HK-2 (cell line): ENCODE measurements around the gene MRPL22.
"Not testable (repeated sequence)": the region's sequence is repeated elsewhere in the genome, so short reads cannot be mapped to it uniquely, and the experiment has no call there.

Experiments
- DNase-seq: peaks from one replicate; pipeline ENCODE4 v3.0.0-alpha.2; 2018; ENCODE audit not compliant: unreplicated experiment

Gene MRPL22

GRCh38 chr5:154940375-154940771 is 500 bp upstream of the MRPL22 start:
- no peak for DNase-seq

GRCh38 chr5:154943527-154943926 is 2.7 kb downstream of the MRPL22 start:
- no peak for DNase-seq

DNA sequence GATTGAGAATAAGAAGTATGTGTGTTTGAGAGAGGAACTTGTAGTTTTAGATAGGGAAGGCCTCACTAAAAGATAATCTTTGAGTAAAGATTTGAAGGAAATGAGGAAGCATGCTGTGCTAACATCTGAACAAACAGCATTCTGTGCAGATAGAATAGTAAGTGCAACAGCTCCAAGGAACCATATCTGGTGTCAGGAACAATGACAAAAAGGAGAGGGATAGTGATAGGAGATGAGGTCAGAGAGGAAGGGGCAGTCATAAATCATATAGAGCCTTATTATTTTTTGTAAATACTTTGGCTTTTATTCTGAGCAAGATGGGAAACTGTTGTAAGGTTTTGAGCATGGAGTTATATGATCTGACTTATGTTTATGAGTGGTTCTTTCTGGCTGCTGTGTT is 3.8 kb downstream of the MRPL22 start:
- DNase-seq, result no peak

DNA sequence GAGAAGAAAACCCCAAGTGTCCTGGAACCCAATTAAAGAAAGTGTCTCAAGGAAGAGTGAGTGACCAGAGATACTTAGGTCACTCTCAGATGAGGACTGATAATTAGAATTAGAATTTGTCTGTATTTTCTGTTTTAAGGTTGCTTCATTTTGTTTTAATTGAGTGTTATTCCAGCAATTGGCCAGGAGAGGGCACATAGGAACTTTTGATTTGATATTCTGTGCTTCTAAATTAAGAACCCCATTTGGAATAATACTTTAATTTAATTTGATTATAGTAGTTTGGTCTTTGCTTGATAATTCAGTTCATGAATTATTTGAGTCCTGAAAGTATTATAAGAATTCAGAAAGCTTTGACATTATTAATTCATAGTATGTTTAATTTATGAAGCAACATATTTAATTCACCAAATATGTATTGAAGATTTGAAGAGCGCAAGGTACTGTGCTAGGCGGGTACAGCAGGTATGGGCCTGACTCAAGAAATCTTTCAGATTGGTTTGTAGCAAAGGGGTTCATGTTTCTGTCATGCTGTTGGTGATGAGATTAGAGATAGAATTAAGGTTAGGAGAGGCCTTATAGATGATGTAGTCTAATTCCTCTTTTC is 4.9 kb downstream of the MRPL22 start:
- no peak for DNase-seq

GRCh38 chr5:154947778-154948177 is 6.9 kb downstream of the MRPL22 start:
- no peak for DNase-seq

- DNase-seq, result no peak
Observed at GRCh38 chr5:154948313-154948712, 7.4 kb downstream of the MRPL22 start.

DNA sequence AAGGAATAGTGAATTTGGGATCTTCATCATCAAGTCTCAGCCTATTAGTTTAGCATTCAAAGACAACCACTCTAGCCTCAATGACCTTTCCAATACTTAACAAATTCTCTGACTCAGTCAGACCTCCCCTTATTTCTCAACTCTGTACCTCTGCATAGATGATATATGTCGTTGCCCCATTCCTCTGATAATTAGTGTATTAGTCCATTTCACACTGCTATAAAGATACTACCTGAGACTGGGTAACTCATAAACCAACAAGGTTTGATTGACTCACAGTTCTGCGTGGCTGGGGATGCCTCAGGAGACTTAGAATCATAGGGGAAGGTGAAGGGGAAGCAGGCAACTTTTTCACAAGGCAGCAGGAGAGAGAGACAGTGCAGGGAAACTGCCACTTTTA is 8.9 kb downstream of the MRPL22 start:
- DNase-seq, result no peak

GRCh38 chr5:154956712-154957111 is 15.8 kb downstream of the MRPL22 start:
- DNase-seq, result no peak

GRCh38 chr5:154962494-154962893 is 21.6 kb downstream of the MRPL22 start:
- DNase-seq, result no peak

DNA sequence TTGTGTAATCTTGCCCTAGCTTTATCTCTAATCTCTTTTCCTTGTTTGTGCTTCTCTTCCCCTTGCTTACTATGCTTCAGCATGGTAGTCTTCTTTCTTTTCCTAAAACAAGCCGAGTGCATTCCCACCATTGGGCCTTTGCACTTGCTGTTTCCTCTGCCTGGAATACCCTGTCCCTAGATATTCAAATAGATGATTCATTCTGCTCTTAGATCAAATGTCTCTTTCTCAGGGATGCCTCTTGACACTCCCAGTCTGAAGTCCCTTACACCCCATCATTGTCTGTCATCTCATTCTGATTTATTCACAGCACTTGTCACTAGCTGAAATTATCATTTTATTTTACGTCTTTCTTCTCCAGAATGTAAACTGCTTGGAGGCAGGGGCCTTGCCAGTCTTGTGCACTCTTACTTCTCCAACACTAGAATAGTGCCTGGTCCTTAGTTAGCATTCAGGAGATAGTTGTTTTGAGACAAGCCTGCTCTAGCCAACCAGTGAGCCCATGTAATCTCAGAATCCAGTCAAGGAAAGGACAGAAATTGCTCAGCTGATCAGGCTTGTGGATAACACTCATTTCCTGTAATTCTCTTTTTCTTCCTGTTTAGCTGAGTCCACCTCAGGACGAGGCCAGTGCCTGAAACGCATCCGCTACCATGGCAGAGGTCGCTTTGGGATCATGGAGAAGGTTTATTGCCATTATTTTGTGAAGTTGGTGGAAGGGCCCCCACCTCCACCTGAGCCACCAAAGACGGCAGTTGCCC is 25.4 kb downstream of the MRPL22 start:
- DNase-seq, result no peak

- no peak for DNase-seq
Observed at GRCh38 chr5:154966874-154967273, 26.0 kb downstream of the MRPL22 start.

- DNase-seq, result no peak
Observed at GRCh38 chr5:154967421-154968024, 26.6 kb downstream of the MRPL22 start.

- no peak for DNase-seq
Observed at GRCh38 chr5:154968953-154969352, 28.1 kb downstream of the MRPL22 start.

DNA sequence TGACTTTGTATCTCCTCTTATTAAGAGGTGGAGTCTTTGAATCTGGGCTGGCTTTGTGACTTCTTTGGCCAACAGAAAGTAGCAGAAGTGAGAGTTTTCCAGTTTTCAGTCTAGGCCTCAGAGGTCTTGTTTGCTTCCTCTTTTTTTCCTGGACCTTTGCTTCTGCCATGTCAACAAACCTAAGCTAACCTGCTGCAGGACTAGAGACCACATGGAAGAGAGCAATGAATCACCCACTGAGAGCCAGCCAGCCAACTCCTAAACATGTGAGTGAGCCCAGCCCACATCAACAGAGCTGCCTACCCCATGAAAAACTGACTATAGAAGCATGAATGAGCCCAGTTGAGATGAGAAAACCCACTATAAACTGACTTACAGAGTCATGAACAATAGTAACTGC is 29.9 kb downstream of the MRPL22 start:
- peak; percentile 6 for DNase-seq

GRCh38 chr5:154971501-154971900 is 30.6 kb downstream of the MRPL22 start:
- DNase-seq, result no peak

GRCh38 chr5:154972476-154973080 is 31.7 kb downstream of the MRPL22 start:
- DNase-seq, result peak; percentile 2

DNA sequence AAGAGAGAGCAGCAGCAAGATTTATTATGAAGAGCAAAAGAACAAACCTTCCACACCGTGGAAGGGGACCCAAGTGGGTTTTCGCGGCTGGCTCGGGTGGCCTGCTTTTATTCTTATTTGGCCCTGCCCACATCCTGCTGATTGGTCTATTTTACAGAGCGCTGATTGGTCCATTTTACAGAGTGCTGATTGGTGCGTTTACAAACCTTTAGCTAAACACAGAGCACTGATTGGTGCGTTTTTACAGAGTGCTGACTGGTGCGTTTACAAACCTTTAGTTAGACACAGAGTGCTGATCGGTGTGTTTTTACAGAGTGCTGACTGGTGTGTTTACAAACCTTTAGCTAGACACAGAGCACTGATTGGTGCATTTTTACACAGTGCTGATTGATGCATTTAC is 35.2 kb downstream of the MRPL22 start:
- not testable (repeated sequence) for DNase-seq

DNA sequence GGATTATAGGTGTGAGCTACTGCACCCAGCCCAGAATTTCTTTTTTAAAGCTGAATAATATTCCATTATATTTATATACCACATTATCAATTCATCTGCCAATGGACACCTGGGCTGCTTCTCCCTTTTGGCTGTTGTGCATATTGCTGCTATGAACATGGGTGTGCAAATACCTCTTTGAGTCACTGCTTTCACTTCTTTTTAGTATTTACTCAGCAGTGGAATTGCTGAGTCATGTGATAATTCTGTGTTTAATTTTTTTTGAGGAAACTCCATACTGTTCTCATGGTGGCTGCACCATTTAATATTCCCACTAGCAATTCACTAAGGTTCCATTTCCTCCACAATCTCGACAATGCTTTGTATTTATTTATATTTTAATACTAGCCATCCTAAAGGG is 36.5 kb downstream of the MRPL22 start:
- no peak for DNase-seq

- not testable (repeated sequence) for DNase-seq
Observed at GRCh38 chr5:154978294-154978693, 37.4 kb downstream of the MRPL22 start.

GRCh38 chr5:154984946-154985516 is 44.2 kb downstream of the MRPL22 start:
- DNase-seq, result no peak

- no peak for DNase-seq
Observed at GRCh38 chr5:154986151-154986550, 45.3 kb downstream of the MRPL22 start.

GRCh38 chr5:154989626-154990025 is 48.8 kb downstream of the MRPL22 start:
- no peak for DNase-seq
